Measurements from ENCODE around the gene ZNF827. TPM values are rescaled to one million over a fixed set of nuclear protein-coding genes. Genes with fewer than 3 reads are reported as not detected.

Gene ZNF827
- total and polyA plus RNA-seq, 9 of the 15 experiments (the other 6 are each of a cell fraction or from before 2014, with no cell fraction given): 0.07 to 0.40 TPM; not detected in 7

DNA sequence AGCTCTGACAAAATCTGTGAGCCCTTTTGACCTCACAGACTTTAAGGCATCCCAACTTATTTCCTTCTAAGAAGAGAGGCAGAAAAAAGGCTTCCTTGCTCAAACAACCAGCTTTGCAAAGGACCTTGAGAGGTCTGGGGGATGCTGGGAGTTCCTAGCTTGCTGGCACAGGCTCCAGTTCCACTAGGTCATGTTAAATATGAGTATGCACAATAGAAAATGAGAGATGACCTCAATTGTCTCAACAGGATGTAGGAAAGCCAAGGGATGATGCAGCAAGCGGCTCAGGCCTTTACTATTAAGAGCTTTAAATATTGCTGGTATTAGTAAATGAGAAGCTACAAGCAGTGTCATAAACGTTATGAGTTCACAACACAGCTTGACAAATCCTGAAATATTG is 13.3 kb upstream of the ZNF827 start (continued):
- TF ChIP-seq, protein P1, sequence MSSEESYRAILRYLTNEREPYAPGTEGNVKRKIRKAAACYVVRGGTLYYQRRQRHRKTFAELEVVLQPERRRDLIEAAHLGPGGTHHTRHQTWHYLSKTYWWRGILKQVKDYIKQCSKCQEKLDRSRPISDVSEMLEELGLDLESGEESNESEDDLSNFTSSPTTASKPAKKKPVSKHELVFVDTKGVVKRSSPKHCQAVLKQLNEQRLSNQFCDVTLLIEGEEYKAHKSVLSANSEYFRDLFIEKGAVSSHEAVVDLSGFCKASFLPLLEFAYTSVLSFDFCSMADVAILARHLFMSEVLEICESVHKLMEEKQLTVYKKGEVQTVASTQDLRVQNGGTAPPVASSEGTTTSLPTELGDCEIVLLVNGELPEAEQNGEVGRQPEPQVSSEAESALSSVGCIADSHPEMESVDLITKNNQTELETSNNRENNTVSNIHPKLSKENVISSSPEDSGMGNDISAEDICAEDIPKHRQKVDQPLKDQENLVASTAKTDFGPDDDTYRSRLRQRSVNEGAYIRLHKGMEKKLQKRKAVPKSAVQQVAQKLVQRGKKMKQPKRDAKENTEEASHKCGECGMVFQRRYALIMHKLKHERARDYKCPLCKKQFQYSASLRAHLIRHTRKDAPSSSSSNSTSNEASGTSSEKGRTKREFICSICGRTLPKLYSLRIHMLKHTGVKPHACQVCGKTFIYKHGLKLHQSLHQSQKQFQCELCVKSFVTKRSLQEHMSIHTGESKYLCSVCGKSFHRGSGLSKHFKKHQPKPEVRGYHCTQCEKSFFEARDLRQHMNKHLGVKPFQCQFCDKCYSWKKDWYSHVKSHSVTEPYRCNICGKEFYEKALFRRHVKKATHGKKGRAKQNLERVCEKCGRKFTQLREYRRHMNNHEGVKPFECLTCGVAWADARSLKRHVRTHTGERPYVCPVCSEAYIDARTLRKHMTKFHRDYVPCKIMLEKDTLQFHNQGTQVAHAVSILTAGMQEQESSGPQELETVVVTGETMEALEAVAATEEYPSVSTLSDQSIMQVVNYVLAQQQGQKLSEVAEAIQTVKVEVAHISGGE (CRISPR knock-in tag; IDR thresholded peaks at IDR 0.05): no peak
- no peak for TF ChIP-seq SMARCA5 (IDR thresholded peaks at IDR 0.05)
- TF ChIP-seq ERF (CRISPR knock-in tag; IDR thresholded peaks at IDR 0.05): no peak
- TF ChIP-seq RFX1 (IDR thresholded peaks at IDR 0.05): no peak
- no peak for TF ChIP-seq DIDO1 (tag; IDR thresholded peaks at IDR 0.05; ENCODE audit: low read depth)
- TF ChIP-seq, protein P2, sequence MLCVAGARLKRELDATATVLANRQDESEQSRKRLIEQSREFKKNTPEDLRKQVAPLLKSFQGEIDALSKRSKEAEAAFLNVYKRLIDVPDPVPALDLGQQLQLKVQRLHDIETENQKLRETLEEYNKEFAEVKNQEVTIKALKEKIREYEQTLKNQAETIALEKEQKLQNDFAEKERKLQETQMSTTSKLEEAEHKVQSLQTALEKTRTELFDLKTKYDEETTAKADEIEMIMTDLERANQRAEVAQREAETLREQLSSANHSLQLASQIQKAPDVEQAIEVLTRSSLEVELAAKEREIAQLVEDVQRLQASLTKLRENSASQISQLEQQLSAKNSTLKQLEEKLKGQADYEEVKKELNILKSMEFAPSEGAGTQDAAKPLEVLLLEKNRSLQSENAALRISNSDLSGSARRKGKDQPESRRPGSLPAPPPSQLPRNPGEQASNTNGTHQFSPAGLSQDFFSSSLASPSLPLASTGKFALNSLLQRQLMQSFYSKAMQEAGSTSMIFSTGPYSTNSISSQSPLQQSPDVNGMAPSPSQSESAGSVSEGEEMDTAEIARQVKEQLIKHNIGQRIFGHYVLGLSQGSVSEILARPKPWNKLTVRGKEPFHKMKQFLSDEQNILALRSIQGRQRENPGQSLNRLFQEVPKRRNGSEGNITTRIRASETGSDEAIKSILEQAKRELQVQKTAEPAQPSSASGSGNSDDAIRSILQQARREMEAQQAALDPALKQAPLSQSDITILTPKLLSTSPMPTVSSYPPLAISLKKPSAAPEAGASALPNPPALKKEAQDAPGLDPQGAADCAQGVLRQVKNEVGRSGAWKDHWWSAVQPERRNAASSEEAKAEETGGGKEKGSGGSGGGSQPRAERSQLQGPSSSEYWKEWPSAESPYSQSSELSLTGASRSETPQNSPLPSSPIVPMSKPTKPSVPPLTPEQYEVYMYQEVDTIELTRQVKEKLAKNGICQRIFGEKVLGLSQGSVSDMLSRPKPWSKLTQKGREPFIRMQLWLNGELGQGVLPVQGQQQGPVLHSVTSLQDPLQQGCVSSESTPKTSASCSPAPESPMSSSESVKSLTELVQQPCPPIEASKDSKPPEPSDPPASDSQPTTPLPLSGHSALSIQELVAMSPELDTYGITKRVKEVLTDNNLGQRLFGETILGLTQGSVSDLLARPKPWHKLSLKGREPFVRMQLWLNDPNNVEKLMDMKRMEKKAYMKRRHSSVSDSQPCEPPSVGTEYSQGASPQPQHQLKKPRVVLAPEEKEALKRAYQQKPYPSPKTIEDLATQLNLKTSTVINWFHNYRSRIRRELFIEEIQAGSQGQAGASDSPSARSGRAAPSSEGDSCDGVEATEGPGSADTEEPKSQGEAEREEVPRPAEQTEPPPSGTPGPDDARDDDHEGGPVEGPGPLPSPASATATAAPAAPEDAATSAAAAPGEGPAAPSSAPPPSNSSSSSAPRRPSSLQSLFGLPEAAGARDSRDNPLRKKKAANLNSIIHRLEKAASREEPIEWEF (CRISPR knock-in tag; IDR thresholded peaks at IDR 0.05): no peak
- no peak for TF ChIP-seq STAT5A (IDR thresholded peaks at IDR 0.05; ENCODE audit: borderline replicate concordance, low read length)
- TF ChIP-seq, protein P3, sequence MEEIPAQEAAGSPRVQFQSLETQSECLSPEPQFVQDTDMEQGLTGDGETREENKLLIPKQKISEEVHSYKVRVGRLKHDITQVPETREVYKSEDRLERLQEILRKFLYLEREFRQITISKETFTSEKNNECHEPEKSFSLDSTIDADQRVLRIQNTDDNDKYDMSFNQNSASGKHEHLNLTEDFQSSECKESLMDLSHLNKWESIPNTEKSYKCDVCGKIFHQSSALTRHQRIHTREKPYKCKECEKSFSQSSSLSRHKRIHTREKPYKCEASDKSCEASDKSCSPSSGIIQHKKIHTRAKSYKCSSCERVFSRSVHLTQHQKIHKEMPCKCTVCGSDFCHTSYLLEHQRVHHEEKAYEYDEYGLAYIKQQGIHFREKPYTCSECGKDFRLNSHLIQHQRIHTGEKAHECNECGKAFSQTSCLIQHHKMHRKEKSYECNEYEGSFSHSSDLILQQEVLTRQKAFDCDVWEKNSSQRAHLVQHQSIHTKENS (CRISPR knock-in tag; IDR thresholded peaks at IDR 0.05): no peak
- TF ChIP-seq, protein P4, sequence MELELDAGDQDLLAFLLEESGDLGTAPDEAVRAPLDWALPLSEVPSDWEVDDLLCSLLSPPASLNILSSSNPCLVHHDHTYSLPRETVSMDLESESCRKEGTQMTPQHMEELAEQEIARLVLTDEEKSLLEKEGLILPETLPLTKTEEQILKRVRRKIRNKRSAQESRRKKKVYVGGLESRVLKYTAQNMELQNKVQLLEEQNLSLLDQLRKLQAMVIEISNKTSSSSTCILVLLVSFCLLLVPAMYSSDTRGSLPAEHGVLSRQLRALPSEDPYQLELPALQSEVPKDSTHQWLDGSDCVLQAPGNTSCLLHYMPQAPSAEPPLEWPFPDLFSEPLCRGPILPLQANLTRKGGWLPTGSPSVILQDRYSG (tag; conservative IDR thresholded peaks at IDR 0.05; ENCODE audit: low read depth): no peak

Data from K562 (cell line).